ENCODE results near the gene PPP6R2.

Gene PPP6R2

DNA sequence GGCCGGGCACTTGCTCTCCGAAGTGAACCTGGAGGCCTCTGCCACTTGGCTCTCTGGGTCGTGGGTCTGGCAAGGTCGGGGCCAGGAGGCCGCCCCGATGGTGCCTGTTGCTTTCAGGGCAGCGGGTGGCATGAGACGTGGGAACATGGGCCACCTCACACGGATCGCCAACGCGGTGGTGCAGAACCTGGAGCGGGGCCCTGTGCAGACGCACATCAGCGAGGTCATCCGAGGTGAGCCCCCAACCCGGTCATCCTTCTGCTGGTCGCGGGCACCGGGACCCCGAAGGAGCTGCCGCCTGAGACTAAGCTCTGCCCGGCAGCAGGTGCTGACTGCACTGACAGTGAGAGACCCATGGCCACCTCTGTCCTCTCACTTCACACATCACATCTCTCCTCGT lies 91.7 kb downstream of the PPP6R2 start:
- TF ChIP-seq, protein P1, sequence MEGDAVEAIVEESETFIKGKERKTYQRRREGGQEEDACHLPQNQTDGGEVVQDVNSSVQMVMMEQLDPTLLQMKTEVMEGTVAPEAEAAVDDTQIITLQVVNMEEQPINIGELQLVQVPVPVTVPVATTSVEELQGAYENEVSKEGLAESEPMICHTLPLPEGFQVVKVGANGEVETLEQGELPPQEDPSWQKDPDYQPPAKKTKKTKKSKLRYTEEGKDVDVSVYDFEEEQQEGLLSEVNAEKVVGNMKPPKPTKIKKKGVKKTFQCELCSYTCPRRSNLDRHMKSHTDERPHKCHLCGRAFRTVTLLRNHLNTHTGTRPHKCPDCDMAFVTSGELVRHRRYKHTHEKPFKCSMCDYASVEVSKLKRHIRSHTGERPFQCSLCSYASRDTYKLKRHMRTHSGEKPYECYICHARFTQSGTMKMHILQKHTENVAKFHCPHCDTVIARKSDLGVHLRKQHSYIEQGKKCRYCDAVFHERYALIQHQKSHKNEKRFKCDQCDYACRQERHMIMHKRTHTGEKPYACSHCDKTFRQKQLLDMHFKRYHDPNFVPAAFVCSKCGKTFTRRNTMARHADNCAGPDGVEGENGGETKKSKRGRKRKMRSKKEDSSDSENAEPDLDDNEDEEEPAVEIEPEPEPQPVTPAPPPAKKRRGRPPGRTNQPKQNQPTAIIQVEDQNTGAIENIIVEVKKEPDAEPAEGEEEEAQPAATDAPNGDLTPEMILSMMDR (IDR thresholded peaks at IDR 0.05; ENCODE audit: low read depth, low read length) = no peak
- DNase-seq (ENCODE audit: low read depth, low spot score) = no peak
- in situ Hi-C loops (cut with HindIII; ENCODE audit: low sequenced_read_pairs) = no loop called here
- no peak overlapping the region for H3K4me3 ChIP-seq (ENCODE audit: low read depth, low read length)

DNA sequence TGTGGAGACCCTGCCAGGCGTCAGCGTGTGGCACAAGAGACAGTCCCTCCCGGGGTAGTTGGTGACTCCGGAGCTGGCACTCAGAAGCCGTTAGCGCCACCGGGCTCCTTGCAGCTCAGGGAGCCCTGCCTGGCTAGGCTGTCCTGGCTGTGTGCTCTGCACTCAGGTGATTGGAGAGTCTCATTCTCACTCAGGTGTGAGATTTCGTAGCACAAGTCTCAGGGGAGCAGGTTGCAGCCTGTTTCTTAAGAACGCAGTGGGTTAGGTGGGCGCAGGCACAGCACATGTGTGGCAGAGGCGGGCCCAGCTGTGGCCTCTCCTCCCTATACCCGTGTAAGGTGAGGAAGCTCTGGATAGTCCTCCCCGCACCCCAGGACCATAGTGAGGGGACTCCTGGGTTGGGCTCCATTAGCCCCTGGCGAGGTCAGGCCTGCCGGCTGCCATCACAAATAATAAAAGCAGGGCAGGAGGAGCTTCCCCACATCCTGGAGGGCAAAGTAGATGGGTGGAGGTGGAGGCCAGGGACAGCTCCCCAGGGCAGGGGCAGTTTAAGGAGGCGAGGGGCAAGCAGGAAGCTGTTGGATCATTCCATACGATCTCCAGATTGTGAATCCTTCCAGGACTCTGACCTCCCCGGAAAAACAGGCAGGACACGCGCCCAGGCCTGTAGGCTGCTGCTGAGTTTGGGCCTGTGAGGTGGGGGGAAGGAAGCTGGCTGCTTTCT lies 92.3 kb downstream of the PPP6R2 start:
- H3K4me3 ChIP-seq (ENCODE audit: low read depth, low read length) = no peak overlapping the region
- DNase-seq (ENCODE audit: low read depth, low spot score) = no peak
- in situ Hi-C loops (cut with HindIII; ENCODE audit: low sequenced_read_pairs) = no loop called here
- TF ChIP-seq, protein P1 (IDR thresholded peaks at IDR 0.05; ENCODE audit: low read depth, low read length) = no peak

DNA sequence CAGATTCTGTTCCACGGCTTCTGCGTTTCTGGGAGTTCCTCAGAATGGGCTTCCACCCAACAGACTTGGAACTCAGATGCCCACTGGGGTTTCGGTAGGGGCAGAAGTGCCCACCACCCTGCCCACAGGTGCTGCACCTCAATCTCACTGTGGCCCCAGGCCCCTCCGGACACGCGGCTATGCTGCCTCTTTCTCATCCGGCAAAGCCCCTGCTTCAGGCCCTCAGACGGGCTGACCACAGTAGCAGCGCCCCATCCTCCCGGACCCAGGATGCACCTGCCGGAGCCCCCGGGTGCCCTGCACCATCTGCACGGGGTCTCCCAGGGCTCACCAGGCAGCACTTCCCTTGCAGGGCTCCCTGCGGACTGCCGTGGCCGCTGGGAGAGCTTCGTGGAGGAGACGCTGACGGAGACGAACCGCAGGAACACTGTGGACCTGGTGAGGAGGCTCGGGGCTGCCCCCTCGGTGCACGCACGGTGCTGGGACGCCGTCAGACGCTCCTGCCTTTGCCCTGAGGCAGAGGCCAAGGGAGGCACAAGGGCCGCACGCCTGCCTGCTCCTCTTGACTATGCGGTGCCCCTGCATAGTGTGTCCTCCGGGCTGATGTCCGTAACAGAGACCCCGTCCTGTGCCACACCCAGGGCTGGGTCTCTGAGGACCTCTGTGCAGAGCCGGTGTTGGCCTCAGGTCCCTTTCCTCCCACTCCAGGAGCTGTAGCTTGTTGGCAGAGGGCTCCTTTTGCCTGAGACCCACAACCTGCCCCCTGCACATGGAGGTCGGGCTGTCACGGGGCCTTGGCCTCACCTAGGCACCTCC lies 93.1 kb downstream of the PPP6R2 start:
- no peak for DNase-seq (ENCODE audit: low read depth, low spot score)
- in situ Hi-C loops (cut with HindIII; ENCODE audit: low sequenced_read_pairs) = no loop called here
- TF ChIP-seq, protein P1 (IDR thresholded peaks at IDR 0.05; ENCODE audit: low read depth, low read length) = no peak
- no peak overlapping the region for H3K4me3 ChIP-seq (ENCODE audit: low read depth, low read length)

DNA sequence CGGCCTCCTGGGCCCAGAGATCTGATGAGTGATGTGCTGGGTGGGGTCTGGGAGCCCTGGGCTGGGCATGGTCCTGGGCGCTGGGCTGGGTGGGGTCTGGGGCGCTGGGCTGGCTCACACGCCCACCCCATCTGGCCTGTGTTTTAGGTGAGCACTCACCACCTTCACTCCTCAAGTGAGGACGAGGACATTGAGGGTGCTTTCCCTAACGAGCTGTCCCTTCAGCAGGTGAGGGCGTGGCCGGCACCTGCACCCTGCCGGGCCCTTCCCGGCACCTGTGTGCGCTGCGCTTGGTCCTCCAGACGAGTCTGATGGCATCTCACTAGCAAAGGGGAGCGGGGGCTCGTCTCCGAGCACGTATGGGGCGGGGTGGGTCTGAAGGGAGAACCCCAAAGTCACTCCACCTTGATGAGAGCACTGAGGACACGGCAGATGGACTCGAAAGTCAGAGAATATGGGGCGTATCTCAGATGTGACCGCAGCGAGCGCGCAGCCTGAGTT lies 93.8 kb downstream of the PPP6R2 start:
- in situ Hi-C loops (cut with HindIII; ENCODE audit: low sequenced_read_pairs) = no loop called here
- TF ChIP-seq, protein P1 (IDR thresholded peaks at IDR 0.05; ENCODE audit: low read depth, low read length) = no peak
- H3K4me3 ChIP-seq (ENCODE audit: low read depth, low read length) = no peak overlapping the region
- no peak for DNase-seq (ENCODE audit: low read depth, low spot score)

DNA sequence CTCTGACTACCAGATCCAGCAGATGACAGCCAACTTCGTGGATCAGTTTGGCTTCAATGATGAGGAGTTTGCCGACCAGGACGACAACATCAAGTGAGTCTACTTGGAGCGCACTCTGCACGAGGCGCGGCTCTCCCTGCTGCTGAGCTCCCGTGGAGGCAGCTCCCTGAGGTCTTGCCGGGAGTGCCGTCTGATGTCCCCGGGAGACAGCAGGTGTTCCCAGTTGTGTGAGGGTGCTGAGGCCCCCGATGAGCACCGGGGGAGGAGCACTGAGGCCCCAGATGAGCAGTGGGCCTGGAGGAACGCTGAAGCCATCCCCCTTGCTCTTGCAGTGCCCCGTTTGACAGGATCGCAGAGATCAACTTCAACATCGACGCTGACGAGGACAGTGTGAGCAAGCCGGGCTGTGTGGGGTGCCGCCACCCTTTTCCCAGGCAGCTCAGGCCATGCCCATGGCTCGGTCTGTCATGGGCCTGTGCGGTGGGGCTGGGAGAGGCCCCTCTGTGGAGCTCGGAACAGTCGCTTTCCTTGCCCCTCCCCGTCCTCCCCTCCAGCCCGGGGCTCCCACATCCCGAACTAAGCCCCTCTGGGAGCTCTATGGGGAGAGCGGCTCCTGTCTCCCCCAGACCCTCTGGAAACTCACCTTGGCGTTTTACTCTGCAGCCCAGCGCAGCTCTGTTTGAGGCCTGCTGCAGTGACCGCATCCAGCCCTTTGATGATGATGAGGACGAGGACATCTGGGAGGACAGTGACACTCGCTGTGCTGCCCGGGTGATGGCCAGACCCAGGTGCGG lies 94.6 kb downstream of the PPP6R2 start:
- H3K4me3 ChIP-seq (ENCODE audit: low read depth, low read length) = no peak overlapping the region
- TF ChIP-seq, protein P1 (IDR thresholded peaks at IDR 0.05; ENCODE audit: low read depth, low read length) = no peak
- DNase-seq (ENCODE audit: low read depth, low spot score) = no peak
- in situ Hi-C loops (cut with HindIII; ENCODE audit: low sequenced_read_pairs) = no loop called here
